Measurements from ENCODE around the gene KIF21A. TPM values are rescaled to one million over a fixed set of nuclear protein-coding genes. Genes with fewer than 3 reads are reported as not detected.

Gene KIF21A
- total and polyA plus RNA-seq, 2 of the 13 experiments (the other 11 are each of a cell fraction or from before 2014, with no cell fraction given) = 20.6 to 39.7 TPM

DNA sequence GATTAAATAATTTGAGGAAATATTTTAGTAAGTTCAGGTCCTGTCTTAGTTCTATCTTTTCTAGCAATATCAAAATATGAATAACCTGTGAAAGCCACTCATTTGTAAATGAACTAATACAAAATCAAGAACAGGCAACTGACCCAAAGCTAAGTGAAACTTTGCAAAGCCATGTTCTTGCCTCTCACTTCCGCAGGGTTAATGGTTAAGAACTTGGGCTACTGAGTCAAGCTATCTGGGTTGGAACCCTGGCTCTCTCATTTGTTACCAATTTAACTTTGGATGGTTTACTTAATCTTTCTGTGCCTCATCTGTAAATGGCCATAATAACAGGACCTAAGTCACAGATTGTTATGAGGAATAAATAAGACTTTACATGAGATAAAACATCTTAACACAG, 2.8 kb downstream of the KIF21A start:
- H3K36me3 ChIP-seq (replicated peaks in 1 of 2; ENCODE audit: control insufficient read depth in 1 of 2, insufficient read depth in 2 of 2, low read length in 2 of 2) = no peaks in the 10 kb centered on the region
- in situ Hi-C loops (cut with HindIII; ENCODE audit: extremely low pct_ligation_motif_present, low pct_unique_long_range_greater_than_20kb) (no loop called here), intact Hi-C loops (cut with micrococcal nuclease; ENCODE audit: unreplicated experiment) (loop anchor here (5.0 kb wide), 2 partner anchors 97 to 662 kb away; no protein-coding TSS in a partner anchor)
- H3K27me3 ChIP-seq (ENCODE audit: control insufficient read depth in 1 of 2, insufficient read depth in 2 of 2, low read length in 2 of 2) = no peaks in the 10 kb centered on the region; a peak in 1 of 5 replicates
- H3K4me3 ChIP-seq (replicated peaks in 1 of 3; ENCODE audit: insufficient read depth in 1 of 3, low read depth in 2 of 3, low read length in 3 of 3) = peak overlapping the region in 1 of 3 experiments; percentile 20; a peak in 1 of 6 replicates
- 0 out of 2 replicates have a peak, but pooled peaks cover 2% of the 10 kb centered on the region for H4K20me1 ChIP-seq (ENCODE audit: insufficient read depth, low read length)
- peak overlapping the region; percentile 87 for H3K4me2 ChIP-seq (ENCODE audit: low read depth, low read length)
- H3K27ac ChIP-seq (ENCODE audit: extremely low read length, insufficient read depth, low read length) = no peak overlapping the region
- no peaks in the 10 kb centered on the region for H3K9me3 ChIP-seq (ENCODE audit: low read length)
- no peak for TF ChIP-seq FOXA1 (IDR thresholded peaks at IDR 0.05)
- no peak for TF ChIP-seq FOXA1 (CRISPR knock-in tag; IDR thresholded peaks at IDR 0.05)
- TF ChIP-seq DMAP1 (CRISPR knock-in tag; IDR thresholded peaks at IDR 0.05) = no peak
- TF ChIP-seq, protein P1, sequence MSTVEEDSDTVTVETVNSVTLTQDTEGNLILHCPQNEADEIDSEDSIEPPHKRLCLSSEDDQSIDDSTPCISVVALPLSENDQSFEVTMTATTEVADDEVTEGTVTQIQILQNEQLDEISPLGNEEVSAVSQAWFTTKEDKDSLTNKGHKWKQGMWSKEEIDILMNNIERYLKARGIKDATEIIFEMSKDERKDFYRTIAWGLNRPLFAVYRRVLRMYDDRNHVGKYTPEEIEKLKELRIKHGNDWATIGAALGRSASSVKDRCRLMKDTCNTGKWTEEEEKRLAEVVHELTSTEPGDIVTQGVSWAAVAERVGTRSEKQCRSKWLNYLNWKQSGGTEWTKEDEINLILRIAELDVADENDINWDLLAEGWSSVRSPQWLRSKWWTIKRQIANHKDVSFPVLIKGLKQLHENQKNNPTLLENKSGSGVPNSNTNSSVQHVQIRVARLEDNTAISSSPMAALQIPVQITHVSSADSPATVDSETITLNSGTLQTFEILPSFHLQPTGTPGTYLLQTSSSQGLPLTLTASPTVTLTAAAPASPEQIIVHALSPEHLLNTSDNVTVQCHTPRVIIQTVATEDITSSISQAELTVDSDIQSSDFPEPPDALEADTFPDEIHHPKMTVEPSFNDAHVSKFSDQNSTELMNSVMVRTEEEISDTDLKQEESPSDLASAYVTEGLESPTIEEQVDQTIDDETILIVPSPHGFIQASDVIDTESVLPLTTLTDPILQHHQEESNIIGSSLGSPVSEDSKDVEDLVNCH (CRISPR knock-in tag; IDR thresholded peaks at IDR 0.05) = no peak
- TF ChIP-seq HCFC1 (IDR thresholded peaks at IDR 0.05; ENCODE audit: low read depth, low read length) = no peak
- no peak for TF ChIP-seq ZMYM2 (CRISPR knock-in tag; IDR thresholded peaks at IDR 0.05)
- TF ChIP-seq, protein P2, sequence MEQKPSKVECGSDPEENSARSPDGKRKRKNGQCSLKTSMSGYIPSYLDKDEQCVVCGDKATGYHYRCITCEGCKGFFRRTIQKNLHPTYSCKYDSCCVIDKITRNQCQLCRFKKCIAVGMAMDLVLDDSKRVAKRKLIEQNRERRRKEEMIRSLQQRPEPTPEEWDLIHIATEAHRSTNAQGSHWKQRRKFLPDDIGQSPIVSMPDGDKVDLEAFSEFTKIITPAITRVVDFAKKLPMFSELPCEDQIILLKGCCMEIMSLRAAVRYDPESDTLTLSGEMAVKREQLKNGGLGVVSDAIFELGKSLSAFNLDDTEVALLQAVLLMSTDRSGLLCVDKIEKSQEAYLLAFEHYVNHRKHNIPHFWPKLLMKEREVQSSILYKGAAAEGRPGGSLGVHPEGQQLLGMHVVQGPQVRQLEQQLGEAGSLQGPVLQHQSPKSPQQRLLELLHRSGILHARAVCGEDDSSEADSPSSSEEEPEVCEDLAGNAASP (CRISPR knock-in tag; IDR thresholded peaks at IDR 0.05; ENCODE audit: borderline replicate concordance) = no peak
- TF ChIP-seq, protein P3, sequence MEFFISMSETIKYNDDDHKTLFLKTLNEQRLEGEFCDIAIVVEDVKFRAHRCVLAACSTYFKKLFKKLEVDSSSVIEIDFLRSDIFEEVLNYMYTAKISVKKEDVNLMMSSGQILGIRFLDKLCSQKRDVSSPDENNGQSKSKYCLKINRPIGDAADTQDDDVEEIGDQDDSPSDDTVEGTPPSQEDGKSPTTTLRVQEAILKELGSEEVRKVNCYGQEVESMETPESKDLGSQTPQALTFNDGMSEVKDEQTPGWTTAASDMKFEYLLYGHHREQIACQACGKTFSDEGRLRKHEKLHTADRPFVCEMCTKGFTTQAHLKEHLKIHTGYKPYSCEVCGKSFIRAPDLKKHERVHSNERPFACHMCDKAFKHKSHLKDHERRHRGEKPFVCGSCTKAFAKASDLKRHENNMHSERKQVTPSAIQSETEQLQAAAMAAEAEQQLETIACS (CRISPR knock-in tag; IDR thresholded peaks at IDR 0.05) = no peak
- TF ChIP-seq, protein P4, sequence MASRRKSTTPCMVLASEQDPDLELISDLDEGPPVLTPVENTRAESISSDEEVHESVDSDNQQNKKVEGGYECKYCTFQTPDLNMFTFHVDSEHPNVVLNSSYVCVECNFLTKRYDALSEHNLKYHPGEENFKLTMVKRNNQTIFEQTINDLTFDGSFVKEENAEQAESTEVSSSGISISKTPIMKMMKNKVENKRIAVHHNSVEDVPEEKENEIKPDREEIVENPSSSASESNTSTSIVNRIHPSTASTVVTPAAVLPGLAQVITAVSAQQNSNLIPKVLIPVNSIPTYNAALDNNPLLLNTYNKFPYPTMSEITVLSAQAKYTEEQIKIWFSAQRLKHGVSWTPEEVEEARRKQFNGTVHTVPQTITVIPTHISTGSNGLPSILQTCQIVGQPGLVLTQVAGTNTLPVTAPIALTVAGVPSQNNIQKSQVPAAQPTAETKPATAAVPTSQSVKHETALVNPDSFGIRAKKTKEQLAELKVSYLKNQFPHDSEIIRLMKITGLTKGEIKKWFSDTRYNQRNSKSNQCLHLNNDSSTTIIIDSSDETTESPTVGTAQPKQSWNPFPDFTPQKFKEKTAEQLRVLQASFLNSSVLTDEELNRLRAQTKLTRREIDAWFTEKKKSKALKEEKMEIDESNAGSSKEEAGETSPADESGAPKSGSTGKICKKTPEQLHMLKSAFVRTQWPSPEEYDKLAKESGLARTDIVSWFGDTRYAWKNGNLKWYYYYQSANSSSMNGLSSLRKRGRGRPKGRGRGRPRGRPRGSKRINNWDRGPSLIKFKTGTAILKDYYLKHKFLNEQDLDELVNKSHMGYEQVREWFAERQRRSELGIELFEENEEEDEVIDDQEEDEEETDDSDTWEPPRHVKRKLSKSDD (CRISPR knock-in tag; IDR thresholded peaks at IDR 0.05; ENCODE audit: low read depth) = no peak
- no TSS peak for BruUV-seq (replicated peaks)
- no peak for FAIRE-seq
- peak overlapping the region; percentile 1; the same call in 1 of the 2 replicates for H3K9ac ChIP-seq (ENCODE audit: insufficient read depth, low read depth, low read length)
- no peak for ATAC-seq
- H3K79me2 ChIP-seq (ENCODE audit: insufficient read depth, low read length) = peaks cover 70% of the 10 kb centered on the region
- DNase-seq (ENCODE audit: low spot score) = no peak
- H3K4me1 ChIP-seq (ENCODE audit: insufficient read depth, low read length) = peaks cover 38% of the 10 kb centered on the region
- ChIA-PET CTCF (ENCODE audit: low intra/inter-chr PET ratio, low total read pairs) (no interaction called here), POLR2A (interaction anchor here (1.2 to 1.3 kb wide), 2 partner anchors 12 to 22 kb away, joined by 3 to 4 read pairs; no protein-coding TSS in a partner anchor)
- 88% methylated on average over 1 of the region's 1 CpG for WGBS (ENCODE audit: low lambda C conversion rate)
- no peak overlapping the region for H2AFZ ChIP-seq (ENCODE audit: low read length)
